HCT116 (cell line): ENCODE measurements around the gene HSPA4. TPM values are rescaled to one million over a fixed set of nuclear protein-coding genes. Genes with fewer than 3 reads are reported as not detected.
A peak's percentile ranks its signal among the peaks of the same experiment; 100 is the strongest.

Experiments used
- ATAC-seq: fragments of 200-7000 bp; cut with Tn5 transposase; 2 replicates; pipeline ENCODE4 v1.9.1; 2020; ENCODE audit warnings: mild to moderate bottlenecking, moderate library complexity
- BruUV-seq: library from RNA; stranded (reverse); fragments of 400-500 nt; replicated peaks from 2 replicates; lab custom pipeline; 2021; lab: Mats Ljungman, UMichigan
- CTCF ChIA-PET: fragments of 300-600 bp; sonication (Branson Sonifier 250); formaldehyde crosslinking; loops from one replicate; lab custom pipeline; 2021; ENCODE audit warnings: antibody characterized with exemption; lab: Charles Lee
- POLR2A ChIA-PET: fragments of 300-600, 350-600 bp; sonication (Branson Sonifier 250); formaldehyde crosslinking; loops from one replicate; lab custom pipeline; 2021; ENCODE audit warnings: antibody characterized with exemption; lab: Charles Lee
- RAD21 ChIA-PET, 2 experiments: fragments of 300-600 bp; sonication (Branson Sonifier 250); formaldehyde crosslinking; loops; one replicate each; lab custom pipeline; 2023; ENCODE audit warnings: low total read pairs in 2 of 2; ENCODE audit not compliant: uncharacterized antibody in 2 of 2, unreplicated experiment in 2 of 2, low non-redundant PET in 1 of 2; lab: Charles Lee
- DNase-seq: peaks from one replicate; pipeline ENCODE4 v3.0.0-alpha.2; 2010; ENCODE audit warnings: low read depth, low spot score
- H2AFZ ChIP-seq: fragments of 200-600 bp; shearing (Covaris generic), sonication (generic); 2 replicates; pipeline ENCODE4 v1.6.1; 2017; ENCODE audit warnings: low read depth, mixed run types, mixed read lengths, antibody characterized with exemption, low read length; ENCODE audit not compliant: poor library complexity, severe bottlenecking
- H3K27ac ChIP-seq: 2 replicates; pipeline ENCODE4 v1.5.1; 2012; ENCODE audit warnings: low read depth, low read length
- H3K27me3 ChIP-seq: fragments of 200-600 bp; sonication (generic); 2 replicates; pipeline ENCODE4 v1.6.1; 2016; ENCODE audit warnings: mixed run types, low read length, mixed read lengths; ENCODE audit not compliant: insufficient read depth
- H3K36me3 ChIP-seq, 2 experiments: fragments of 200-500 bp in 1 of 2; fragments of 200-600 bp in 1 of 2; sonication (Bioruptor generic) in 1 of 2; sonication (generic) in 1 of 2; 2 replicates each; pipeline versions ENCODE4 v1.5.1 to v1.6.1; 2014 to 2016; ENCODE audit warnings: low read length in 2 of 2, inconsistent platforms in 1 of 2, mixed read lengths in 1 of 2, mixed run types in 1 of 2; ENCODE audit not compliant: insufficient read depth in 2 of 2, control insufficient read depth in 1 of 2
- H3K4me1 ChIP-seq, 2 experiments: fragments of 200-600 bp in 1 of 2; sonication (generic) in 1 of 2; 2 replicates each; pipeline versions ENCODE4 v1.5.1 to v1.6.1; 2012 to 2017; ENCODE audit warnings: low read length in 2 of 2, inconsistent platforms in 1 of 2, mild to moderate bottlenecking in 1 of 2, mixed read lengths in 1 of 2, mixed run types in 1 of 2, moderate library complexity in 1 of 2; ENCODE audit not compliant: insufficient read depth in 2 of 2, control insufficient read depth in 1 of 2
- H3K4me2 ChIP-seq: fragments of 200-600 bp; sonication (generic); 2 replicates; pipeline ENCODE4 v1.6.1; 2017; ENCODE audit warnings: mixed run types, low read length, mixed read lengths
- H3K4me3 ChIP-seq, 2 experiments: fragments of 200-600 bp in 1 of 2; sonication (generic) in 1 of 2; replicated peaks in 1 of 2; 2 replicates each; pipeline ENCODE4 v1.5.1; 2011 to 2016; ENCODE audit warnings: low read length in 2 of 2, control low read depth in 1 of 2, low read depth in 1 of 2, mild to moderate bottlenecking in 1 of 2, mixed read lengths in 1 of 2, mixed run types in 1 of 2
- H3K79me2 ChIP-seq: fragments of 200-600 bp; sonication (generic); 2 replicates; pipeline ENCODE4 v1.6.1; 2017; ENCODE audit warnings: mild to moderate bottlenecking, mixed run types, low read length, moderate library complexity, mixed read lengths; ENCODE audit not compliant: insufficient read depth
- H3K9ac ChIP-seq: fragments of 200-600 bp; sonication (generic); 2 replicates; pipeline ENCODE4 v1.6.1; 2016; ENCODE audit warnings: low read length, mixed read lengths
- H3K9me2 ChIP-seq: fragments of 200-600 bp; sonication (generic), shearing (Covaris generic); 2 replicates; pipeline ENCODE4 v1.6.1; 2017; ENCODE audit warnings: mixed run types, mild to moderate bottlenecking, moderate library complexity; ENCODE audit not compliant: insufficient read depth
- H3K9me3 ChIP-seq, 2 experiments: fragments of 200-500 bp in 1 of 2; fragments of 200-600 bp in 1 of 2; sonication (Bioruptor generic) in 1 of 2; sonication (generic) in 1 of 2; 2 replicates each; pipeline ENCODE4 v1.6.1; 2014 to 2017; ENCODE audit warnings: low read length in 2 of 2, mixed read lengths in 2 of 2, inconsistent platforms in 1 of 2, low read depth in 1 of 2, mild to moderate bottlenecking in 1 of 2, mixed run types in 1 of 2, moderate library complexity in 1 of 2; ENCODE audit not compliant: control insufficient read depth in 1 of 2, insufficient read depth in 1 of 2
- H4K20me1 ChIP-seq: fragments of 200-600 bp; sonication (generic), shearing (Covaris generic); 2 replicates; pipeline ENCODE4 v1.6.1; 2017; ENCODE audit warnings: mixed run types, mild to moderate bottlenecking, moderate library complexity; ENCODE audit not compliant: insufficient read depth
- CBX3 ChIP-seq: IDR thresholded peaks from 2 replicates; pipeline ENCODE4 v1.6.1; 2012; ENCODE audit warnings: low read depth
- ELF1 ChIP-seq: IDR thresholded peaks from 2 replicates; pipeline ENCODE4 v1.6.1; 2012; ENCODE audit warnings: low read depth, borderline replicate concordance
- JUND ChIP-seq: IDR thresholded peaks from 2 replicates; pipeline ENCODE4 v1.6.1; 2012
- POLR2A ChIP-seq: IDR thresholded peaks from 2 replicates; pipeline ENCODE4 v1.7.0; 2011; ENCODE audit warnings: borderline replicate concordance; ENCODE audit not compliant: insufficient read depth, insufficient read length; ENCODE audit errors: extremely low read depth
- RAD21 ChIP-seq: IDR thresholded peaks from 2 replicates; pipeline ENCODE4 v1.6.1; 2012; ENCODE audit warnings: low read depth, mild to moderate bottlenecking
- SIN3A ChIP-seq: IDR thresholded peaks from 2 replicates; pipeline ENCODE4 v1.6.1; 2012; ENCODE audit warnings: low read depth
- SP1 ChIP-seq: IDR thresholded peaks from 2 replicates; pipeline ENCODE4 v1.6.1; 2012; ENCODE audit warnings: low read depth
- SRF ChIP-seq: IDR thresholded peaks from 2 replicates; pipeline ENCODE4 v1.6.1; 2012; ENCODE audit warnings: low read depth
- TCF7L2 ChIP-seq: IDR thresholded peaks from 2 replicates; pipeline ENCODE4 v1.7.0; 2011; ENCODE audit warnings: borderline replicate concordance, inconsistent platforms; ENCODE audit not compliant: insufficient read depth, insufficient read length; ENCODE audit errors: extremely low read depth
- YY1 ChIP-seq: IDR thresholded peaks from 2 replicates; pipeline ENCODE4 v1.6.1; 2011; ENCODE audit warnings: low read length, low read depth, moderate library complexity, mild to moderate bottlenecking; ENCODE audit not compliant: insufficient replicate concordance; ENCODE audit errors: extremely low read depth
- ZNF274 ChIP-seq: fragments of 200-500 bp; sonication (Bioruptor generic); IDR thresholded peaks from 2 replicates; pipeline ENCODE4 v1.6.1; 2014; ENCODE audit warnings: mild to moderate bottlenecking, low read depth, low read length, inconsistent platforms
- intact Hi-C: fragments of 100-400 bp; cut with micrococcal nuclease; formaldehyde crosslinking; loops from 2 replicates; pipeline ENCODE4 v1.10.0; 2022
- total RNA-seq: library from RNA; stranded (reverse); gene quantifications from one replicate; pipeline ENCODE4 v1.2.1, GENCODE V29; 2021; ENCODE audit not compliant: unreplicated experiment
- TF ChIP-seq, protein P1 (sequence below): IDR thresholded peaks from 2 replicates; pipeline ENCODE4 v1.6.1; 2012; ENCODE audit warnings: low read depth

HSPA4 gene
- total RNA-seq, 1 experiment from 2014 or later = 212 TPM

DNA sequence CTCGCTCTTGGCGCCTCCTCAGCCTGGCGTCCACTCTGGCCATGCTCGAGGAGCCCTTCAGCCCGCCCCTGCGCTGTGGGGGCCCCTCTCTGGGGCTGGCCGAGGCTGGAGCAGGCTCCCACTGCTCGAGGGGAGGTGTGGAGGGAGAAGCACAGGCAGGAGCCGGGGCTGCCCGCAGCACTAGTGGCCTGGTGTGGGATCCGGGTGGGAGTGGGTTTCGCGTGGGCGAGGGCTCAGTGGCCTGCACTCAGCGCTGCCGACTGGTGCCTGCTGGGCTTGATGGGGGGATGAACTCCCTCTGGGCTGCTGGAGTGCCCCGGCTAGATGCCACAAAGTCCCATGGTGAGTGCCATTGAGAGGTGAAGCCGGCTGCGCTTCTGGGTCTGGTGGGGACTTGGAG, 4.4 kb upstream of the HSPA4 start:
- no peak overlapping the region for H2AFZ ChIP-seq
- H3K79me2 ChIP-seq = peaks cover 20% of the 10 kb centered on the region
- no peak overlapping the region for H3K4me3 ChIP-seq
- H3K4me2 ChIP-seq = no peak overlapping the region
- POLR2A ChIA-PET = no interaction called here
- no peak overlapping the region for H3K9ac ChIP-seq
- H3K4me1 ChIP-seq = peaks cover 17 to 21% of the 10 kb centered on the region in 2 experiments
- no peaks in the 10 kb centered on the region for H3K9me3 ChIP-seq
- TF ChIP-seq YY1 (no peak), ZNF274 (no peak), CBX3 (no peak), ELF1 (no peak), SIN3A (no peak), SRF (no peak), POLR2A (no peak), TCF7L2 (no peak), JUND (no peak)
- ATAC-seq (no peak), DNase-seq (no peak)
- no peaks in the 10 kb centered on the region for H3K27me3 ChIP-seq
- peaks cover 0 to 3% of the 10 kb centered on the region in 2 experiments; a peak in 1 of 4 replicates for H3K36me3 ChIP-seq
- intact Hi-C loops = no loop called here
- no TSS peak for BruUV-seq
- RAD21 ChIA-PET = no interaction called here
- H4K20me1 ChIP-seq = no peaks in the 10 kb centered on the region
- H3K27ac ChIP-seq = no peak overlapping the region
- CTCF ChIA-PET = no interaction called here
- no peaks in the 10 kb centered on the region for H3K9me2 ChIP-seq

DNA sequence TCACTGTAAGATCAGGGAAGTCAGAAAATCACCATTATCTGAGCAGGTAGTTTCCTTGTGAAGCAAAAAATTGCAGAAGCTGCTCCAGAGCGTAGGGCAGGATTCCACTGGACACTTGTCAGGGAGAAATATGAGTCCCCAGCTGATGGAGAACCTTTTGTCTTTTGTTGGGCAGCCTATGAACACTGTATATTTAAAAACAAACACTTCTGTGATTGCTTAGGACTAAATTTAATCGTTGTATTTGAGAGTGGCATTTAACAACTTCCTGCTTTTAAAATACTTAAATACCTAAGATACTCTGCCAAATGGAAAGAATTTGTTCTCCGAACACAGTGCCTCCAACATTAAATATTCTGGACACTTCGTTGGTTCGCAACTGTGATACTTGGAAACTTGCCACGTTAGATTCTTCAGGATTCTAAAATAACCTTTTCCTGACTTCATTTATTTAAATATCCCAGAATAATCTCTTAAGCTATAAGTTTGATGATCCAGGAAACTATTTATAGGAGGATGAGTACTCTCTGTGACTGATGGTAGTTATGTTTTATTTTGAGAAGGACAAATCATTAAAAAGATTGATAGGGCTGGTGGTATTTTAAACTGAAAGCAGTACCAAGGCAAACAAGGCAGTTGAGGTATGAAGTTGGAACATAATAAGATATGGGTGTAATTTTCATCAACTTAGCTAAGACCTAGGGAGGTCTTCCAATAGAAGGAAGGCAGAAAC, 2.7 kb upstream of the HSPA4 start:
- Histone ChIP-seq H3K9me3 (no peaks in the 10 kb centered on the region), H4K20me1 (peaks cover 8% of the 10 kb centered on the region; the same call in 1 of the 2 replicates), H3K4me1 (peaks cover 16 to 23% of the 10 kb centered on the region in 2 experiments), H3K36me3 (peaks cover 0 to 3% of the 10 kb centered on the region in 2 experiments; a peak in 1 of 4 replicates), H3K79me2 (peaks cover 37% of the 10 kb centered on the region), H3K27ac (peak overlapping the region; percentile 98; the same call in 1 of the 2 replicates), H3K27me3 (no peaks in the 10 kb centered on the region), H3K4me3 (no peak overlapping the region), H3K4me2 (no peak overlapping the region), H2AFZ (no peak overlapping the region), H3K9me2 (no peaks in the 10 kb centered on the region), H3K9ac (no peak overlapping the region)
- CTCF ChIA-PET = no interaction called here
- POLR2A ChIA-PET = no interaction called here
- intact Hi-C loops = no loop called here
- no TSS peak for BruUV-seq
- ATAC-seq (no peak), DNase-seq (no peak)
- RAD21 ChIA-PET = interaction anchor here in 1 of 2 experiments (0.7 kb wide), 1 partner anchor 166 kb away, joined by 3 read pairs; no protein-coding TSS in a partner anchor
- TF ChIP-seq POLR2A = no peak
- TF ChIP-seq SP1 = no peak
- TF ChIP-seq ELF1 = no peak
- no peak for TF ChIP-seq JUND
- TF ChIP-seq, protein P1, sequence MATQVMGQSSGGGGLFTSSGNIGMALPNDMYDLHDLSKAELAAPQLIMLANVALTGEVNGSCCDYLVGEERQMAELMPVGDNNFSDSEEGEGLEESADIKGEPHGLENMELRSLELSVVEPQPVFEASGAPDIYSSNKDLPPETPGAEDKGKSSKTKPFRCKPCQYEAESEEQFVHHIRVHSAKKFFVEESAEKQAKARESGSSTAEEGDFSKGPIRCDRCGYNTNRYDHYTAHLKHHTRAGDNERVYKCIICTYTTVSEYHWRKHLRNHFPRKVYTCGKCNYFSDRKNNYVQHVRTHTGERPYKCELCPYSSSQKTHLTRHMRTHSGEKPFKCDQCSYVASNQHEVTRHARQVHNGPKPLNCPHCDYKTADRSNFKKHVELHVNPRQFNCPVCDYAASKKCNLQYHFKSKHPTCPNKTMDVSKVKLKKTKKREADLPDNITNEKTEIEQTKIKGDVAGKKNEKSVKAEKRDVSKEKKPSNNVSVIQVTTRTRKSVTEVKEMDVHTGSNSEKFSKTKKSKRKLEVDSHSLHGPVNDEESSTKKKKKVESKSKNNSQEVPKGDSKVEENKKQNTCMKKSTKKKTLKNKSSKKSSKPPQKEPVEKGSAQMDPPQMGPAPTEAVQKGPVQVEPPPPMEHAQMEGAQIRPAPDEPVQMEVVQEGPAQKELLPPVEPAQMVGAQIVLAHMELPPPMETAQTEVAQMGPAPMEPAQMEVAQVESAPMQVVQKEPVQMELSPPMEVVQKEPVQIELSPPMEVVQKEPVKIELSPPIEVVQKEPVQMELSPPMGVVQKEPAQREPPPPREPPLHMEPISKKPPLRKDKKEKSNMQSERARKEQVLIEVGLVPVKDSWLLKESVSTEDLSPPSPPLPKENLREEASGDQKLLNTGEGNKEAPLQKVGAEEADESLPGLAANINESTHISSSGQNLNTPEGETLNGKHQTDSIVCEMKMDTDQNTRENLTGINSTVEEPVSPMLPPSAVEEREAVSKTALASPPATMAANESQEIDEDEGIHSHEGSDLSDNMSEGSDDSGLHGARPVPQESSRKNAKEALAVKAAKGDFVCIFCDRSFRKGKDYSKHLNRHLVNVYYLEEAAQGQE = no peak
- no peak for TF ChIP-seq RAD21
